HepG2 (cell line): ENCODE measurements around the gene PFAS. TPM values are rescaled to one million over a fixed set of nuclear protein-coding genes. Genes with fewer than 3 reads are reported as not detected.

ENCODE experiments used
- AGO1 ChIP-seq: fragments of 200-400 bp; formaldehyde crosslinking; IDR thresholded peaks from 2 replicates; pipeline ENCODE4 v1.6.1; 2017; ENCODE audit warnings: mild to moderate bottlenecking, low read depth, low read length, moderate library complexity; ENCODE audit not compliant: poor library complexity, severe bottlenecking
- ATM ChIP-seq: fragments of 450-650 bp; IDR thresholded peaks from 2 replicates; pipeline ENCODE4 v1.7.1; 2017; ENCODE audit warnings: mild to moderate bottlenecking, borderline replicate concordance
- E2F1 ChIP-seq: sonication (generic); formaldehyde crosslinking; IDR thresholded peaks from 2 replicates; pipeline ENCODE4 v1.5.0; 2020; ENCODE audit warnings: missing genetic modification reagents
- HIC2 ChIP-seq: sonication (generic); formaldehyde crosslinking; IDR thresholded peaks from 2 replicates; pipeline ENCODE4 v1.9.0; 2022; ENCODE audit warnings: low read depth, missing genetic modification reagents
- JUNB ChIP-seq: sonication (generic); formaldehyde crosslinking; IDR thresholded peaks from 2 replicates; pipeline ENCODE4 v1.8.0; 2022; ENCODE audit warnings: missing genetic modification reagents, mild to moderate bottlenecking, borderline replicate concordance
- POLR2G ChIP-seq: fragments of 200-400 bp; formaldehyde crosslinking; IDR thresholded peaks from 2 replicates; pipeline ENCODE4 v1.6.1; 2018; ENCODE audit warnings: mild to moderate bottlenecking, low read depth, low read length, moderate library complexity
- SIX4 ChIP-seq: sonication (generic); formaldehyde crosslinking; IDR thresholded peaks from 2 replicates; pipeline ENCODE4 v1.4.0; 2020; ENCODE audit warnings: missing genetic modification reagents
- SMARCC2 ChIP-seq: fragments of 450-650 bp; IDR thresholded peaks from 2 replicates; pipeline ENCODE4 v1.6.1; 2017; ENCODE audit warnings: antibody characterized with exemption, mild to moderate bottlenecking
- STAT5B ChIP-seq: sonication (generic); formaldehyde crosslinking; IDR thresholded peaks from 2 replicates; pipeline ENCODE4 v1.4.0; 2020; ENCODE audit warnings: missing genetic modification reagents
- TBX3 ChIP-seq: fragments of 450-650 bp; IDR thresholded peaks from 2 replicates; pipeline ENCODE4 v1.6.1; 2017; ENCODE audit warnings: antibody characterized with exemption, mild to moderate bottlenecking, inconsistent platforms, borderline replicate concordance
- TRAFD1 ChIP-seq: sonication (generic); formaldehyde crosslinking; IDR thresholded peaks from 2 replicates; pipeline ENCODE4 v1.5.1; 2020; ENCODE audit warnings: missing genetic modification reagents, mild to moderate bottlenecking, borderline replicate concordance
- ZBTB14 ChIP-seq: sonication (generic); formaldehyde crosslinking; IDR thresholded peaks from 2 replicates; pipeline ENCODE4 v1.4.0; 2020; ENCODE audit warnings: missing genetic modification reagents
- ZNF160 ChIP-seq: sonication (generic); formaldehyde crosslinking; IDR thresholded peaks from 2 replicates; pipeline ENCODE4 v1.8.0; 2022; ENCODE audit warnings: mild to moderate bottlenecking, inconsistent platforms, missing genetic modification reagents
- ZNF296 ChIP-seq: sonication (generic); formaldehyde crosslinking; conservative IDR thresholded peaks from 2 replicates; pipeline ENCODE4 v1.5.0; 2020; ENCODE audit warnings: mild to moderate bottlenecking, missing genetic modification reagents
- ZNF503 ChIP-seq: sonication (generic); formaldehyde crosslinking; IDR thresholded peaks from 2 replicates; pipeline ENCODE4 v1.4.0; 2020; ENCODE audit warnings: missing genetic modification reagents
- ZNF629 ChIP-seq: sonication (generic); formaldehyde crosslinking; conservative IDR thresholded peaks from 2 replicates; pipeline ENCODE4 v1.5.0; 2020; ENCODE audit warnings: missing genetic modification reagents
- ZXDC ChIP-seq: sonication (generic); formaldehyde crosslinking; IDR thresholded peaks from 2 replicates; pipeline ENCODE4 v1.5.0; 2020; ENCODE audit warnings: mild to moderate bottlenecking, missing genetic modification reagents
- polyA plus RNA-seq, 8 experiments: library from polyadenylated mRNA; depleted of rRNA in 3 of 8; stranded (reverse) in 7 of 8; unstranded in 1 of 8; fragments of >200 nt; fragmentation: Illumina TruSeq in 4 of 8; extraction: Trizol in 4 of 8; gene quantifications; 2 replicates each; pipeline versions ENCODE4 v1.2.1 to v1.2.3, GENCODE V29; 2011 to 2016; ENCODE audit warnings: low read depth in 4 of 8, missing spikeins in 1 of 8, mixed read lengths in 1 of 8; ENCODE audit not compliant: insufficient read depth in 1 of 8
- total RNA-seq, 5 experiments: library from RNA; depleted of rRNA; stranded (reverse); fragments of >200 nt; fragmentation: Illumina TruSeq; extraction: Trizol; gene quantifications; 2 replicates each; pipeline ENCODE4 v1.2.3, GENCODE V29; 2016; ENCODE audit warnings: low read depth in 1 of 5

Gene PFAS
- total and polyA plus RNA-seq, 2 of the 13 experiments (the other 11 are each of a cell fraction or from before 2014, with no cell fraction given): 49.4 to 58.2 TPM

- TF ChIP-seq AGO1: peak; percentile 69
- TF ChIP-seq ZBTB14 (CRISPR knock-in tag): no peak; the same call in 1 of the 2 replicates
- no peak for TF ChIP-seq E2F1 (CRISPR knock-in tag)
- no peak; the same call in 1 of the 2 replicates for TF ChIP-seq TRAFD1 (CRISPR knock-in tag)
- TF ChIP-seq ZNF503: no peak
- TF ChIP-seq HIC2 (CRISPR knock-in tag): peak; percentile 3; the same call in 1 of the 2 replicates
- TF ChIP-seq POLR2G: peak; percentile 72
- TF ChIP-seq ZNF160 (CRISPR knock-in tag): 0 out of 2 replicates have a peak, but pooled peaks have one; percentile 5
- no peak for TF ChIP-seq ZXDC (CRISPR knock-in tag)
- TF ChIP-seq TBX3: 0 out of 2 replicates have a peak, but pooled peaks have one; percentile 7
- no peak for TF ChIP-seq ATM
- TF ChIP-seq SIX4: 0 out of 2 replicates have a peak, but pooled peaks have one; percentile 22
- no peak for TF ChIP-seq ZNF296
- peak; percentile 76 for TF ChIP-seq ZNF629
- TF ChIP-seq STAT5B (CRISPR knock-in tag): 0 out of 2 replicates have a peak, but pooled peaks have one; percentile 19
- no peak for TF ChIP-seq SMARCC2
- no peak for TF ChIP-seq JUNB (CRISPR knock-in tag)
These were observed 26.3 kb upstream of the PFAS start (continued) for GRCh38 chr17:8222630-8223355.
